CD4-positive, alpha-beta T cell treated with Interleukin-15 for 4 hours (primary cell): ENCODE data around the gene KCNG4.

ENCODE experiments used
- DNase-seq: peaks from one replicate; pipeline ENCODE4 v3.0.0-alpha.2; 2020; ENCODE audit warnings: low spot score

The KCNG4 gene

DNA sequence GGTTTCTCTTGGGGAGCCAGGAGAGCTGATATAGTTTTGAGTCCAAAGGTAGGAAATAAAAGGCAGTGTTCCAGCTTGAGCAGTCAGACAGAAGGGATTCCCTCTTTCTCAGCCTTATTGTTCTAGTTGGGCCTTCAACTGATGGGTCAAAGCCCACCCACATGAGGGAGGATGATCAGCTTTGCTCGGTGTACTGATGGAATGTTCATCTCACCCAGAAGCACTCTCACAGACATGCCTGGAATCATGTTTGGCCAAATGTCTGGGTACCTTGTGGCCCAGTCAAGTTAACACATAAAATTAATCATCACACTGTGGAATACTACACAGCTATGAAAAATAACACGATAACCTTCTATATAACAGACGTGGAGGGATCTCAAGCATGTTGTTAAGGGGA is 23.1 kb upstream of the KCNG4 start:
- no peak for DNase-seq

GRCh38 chr16:84262031-84262430 is 22.2 kb upstream of the KCNG4 start:
- DNase-seq, result no peak

DNA sequence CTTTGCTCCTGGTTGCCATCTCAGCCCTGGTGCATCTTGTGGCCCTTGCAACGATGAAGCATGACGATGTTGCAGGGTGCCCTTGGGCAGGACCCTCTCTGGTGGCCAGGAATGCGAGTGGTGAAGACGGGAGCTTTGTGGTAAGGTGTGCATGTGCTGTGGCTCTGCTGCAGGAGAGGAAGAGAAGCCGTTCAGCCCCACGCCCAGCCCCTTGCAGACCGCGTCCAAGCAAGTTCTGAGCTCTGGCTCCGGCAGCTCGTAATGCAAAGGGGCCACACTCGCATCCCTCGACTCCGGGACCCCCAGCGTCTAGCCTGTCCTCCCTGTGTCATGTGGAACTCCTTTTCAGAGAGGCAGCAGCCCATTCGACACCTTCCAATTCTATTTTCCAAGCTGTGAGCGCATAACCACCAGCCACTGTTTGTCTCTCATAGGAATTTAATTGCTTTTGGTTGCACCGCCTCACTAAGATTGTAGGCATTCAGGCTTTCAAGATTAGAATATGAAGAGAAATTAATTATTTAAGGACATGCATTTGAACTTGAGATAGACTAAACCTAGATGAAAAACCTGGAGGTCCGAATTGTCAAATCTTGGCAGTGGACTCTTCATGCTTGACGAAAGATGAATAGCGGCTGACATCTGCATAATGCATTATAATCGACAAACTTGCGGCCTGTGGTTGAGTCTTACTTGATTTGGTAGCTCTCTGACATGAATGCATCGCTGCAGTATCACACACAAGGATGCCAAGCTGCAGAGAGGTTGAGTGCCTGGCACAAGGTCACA is 21.1 kb upstream of the KCNG4 start:
- DNase-seq, result no peak

GRCh38 chr16:84259691-84260090 is 19.9 kb upstream of the KCNG4 start:
- no peak for DNase-seq

- DNase-seq, result no peak
Observed at GRCh38 chr16:84258266-84258665, 18.5 kb upstream of the KCNG4 start.

GRCh38 chr16:84255050-84255810 is 15.4 kb upstream of the KCNG4 start:
- DNase-seq, result no peak

GRCh38 chr16:84254062-84254461 is 14.2 kb upstream of the KCNG4 start:
- no peak for DNase-seq

- DNase-seq, result no peak
Observed at GRCh38 chr16:84253173-84253572, 13.4 kb upstream of the KCNG4 start.

DNA sequence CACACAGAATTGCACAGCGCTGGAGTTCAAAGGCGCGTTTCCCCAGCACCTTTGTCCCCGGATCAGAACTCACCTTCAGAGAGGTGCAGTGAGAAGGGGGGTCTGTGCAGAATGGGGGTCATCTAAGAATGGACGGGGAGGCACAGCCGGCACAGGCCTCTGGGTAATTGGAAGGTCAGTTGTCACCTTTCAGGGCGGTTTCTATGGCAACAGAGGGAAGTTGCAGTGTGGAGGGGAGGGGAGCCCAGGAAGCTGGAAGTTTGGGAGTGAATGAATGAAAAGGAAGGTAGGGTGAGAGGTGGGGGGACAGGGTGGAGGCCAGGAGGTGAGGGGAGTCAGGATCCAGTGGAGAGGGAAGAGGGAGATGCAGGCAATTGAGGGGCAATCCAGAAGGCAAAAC is 12.4 kb upstream of the KCNG4 start:
- no peak for DNase-seq

DNA sequence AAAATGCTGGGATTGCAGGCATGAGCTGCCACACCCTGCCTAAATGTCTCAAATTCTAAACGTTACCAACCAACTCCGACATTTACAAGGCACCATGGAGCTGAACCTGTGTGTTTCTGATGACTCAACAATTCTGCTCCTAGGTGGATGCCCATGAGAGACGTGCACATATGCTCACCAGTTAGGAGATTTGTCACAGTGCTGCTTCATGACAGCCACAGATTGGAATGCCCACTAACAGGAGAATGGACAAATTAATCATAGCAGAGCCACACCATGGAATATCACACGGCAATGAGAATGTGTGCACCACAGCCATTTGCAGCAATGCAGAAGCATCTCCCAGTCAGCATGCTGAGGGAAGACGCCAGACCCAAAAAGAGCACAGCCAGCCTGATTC is 8.0 kb upstream of the KCNG4 start:
- no peak for DNase-seq

GRCh38 chr16:84247331-84247730 is 7.5 kb upstream of the KCNG4 start:
- DNase-seq, result no peak

DNA sequence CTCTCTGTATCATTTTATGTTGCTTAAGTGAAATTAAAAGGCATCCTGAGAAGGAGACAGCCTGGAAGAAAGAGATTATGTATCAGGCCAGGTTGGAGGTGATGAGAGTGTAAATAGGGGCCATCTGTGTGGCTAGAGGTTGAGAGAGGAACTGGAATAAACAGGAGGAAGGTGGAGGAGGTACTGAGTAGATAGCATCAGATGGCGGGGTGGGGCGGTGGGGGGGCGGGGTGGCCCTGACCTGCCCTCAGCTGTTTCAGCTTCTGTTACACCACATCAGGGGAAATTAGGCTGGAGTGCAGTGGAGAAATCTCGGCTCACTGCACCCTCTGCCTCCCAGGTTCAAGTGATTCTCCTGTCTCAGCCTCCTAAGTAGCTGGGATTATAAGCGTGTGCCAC is 6.9 kb upstream of the KCNG4 start:
- no peak for DNase-seq

- no peak for DNase-seq
Observed at GRCh38 chr16:84245956-84246678, 6.3 kb upstream of the KCNG4 start.

GRCh38 chr16:84244728-84245127 is 4.9 kb upstream of the KCNG4 start:
- no peak for DNase-seq

DNA sequence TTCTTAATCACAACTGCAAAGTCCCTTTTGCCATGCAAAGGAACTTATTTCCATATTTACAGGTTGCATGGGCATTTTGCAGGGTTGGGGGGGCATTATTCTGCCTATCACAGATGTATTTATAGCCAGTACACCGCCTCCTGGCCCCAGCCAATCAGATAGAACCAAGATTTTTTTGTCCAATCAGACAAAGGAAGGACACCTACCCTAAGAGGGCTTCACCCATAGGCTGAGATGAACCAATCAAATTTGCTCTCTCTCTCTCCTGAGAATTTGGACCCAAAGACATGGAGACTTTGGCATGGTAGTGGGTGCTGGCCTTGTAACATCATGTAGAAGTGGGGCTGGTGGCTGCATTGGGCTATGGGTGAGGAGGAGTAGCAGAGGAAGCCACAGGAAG is 3.9 kb upstream of the KCNG4 start:
- DNase-seq, result no peak

GRCh38 chr16:84242839-84243238 is 3.0 kb upstream of the KCNG4 start:
- DNase-seq, result no peak

DNA sequence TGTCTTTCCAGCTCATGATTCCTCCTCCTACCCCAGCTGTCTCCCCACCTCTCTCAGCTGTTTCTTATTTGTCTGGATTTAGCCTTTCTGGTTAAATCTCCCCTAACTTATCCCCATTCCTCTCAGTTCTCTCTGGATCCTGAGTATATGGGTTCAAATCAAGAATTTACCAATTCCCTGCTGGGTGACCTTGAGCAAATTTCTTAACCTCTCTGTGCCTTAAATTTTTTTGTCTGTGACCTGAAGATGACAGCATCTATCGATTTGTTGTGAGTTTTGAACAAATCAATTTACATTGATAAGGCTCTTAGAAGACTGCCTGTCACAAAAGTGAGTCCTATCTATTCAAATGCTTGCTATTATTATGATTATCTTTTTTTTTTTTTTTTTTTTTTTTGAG is 2.0 kb upstream of the KCNG4 start:
- DNase-seq, result no peak

- no peak for DNase-seq
Observed at GRCh38 chr16:84240455-84240854, 643 bp upstream of the KCNG4 start.

- DNase-seq, result no peak
Observed at GRCh38 chr16:84239141-84239769, 557 bp downstream of the KCNG4 start.

DNA sequence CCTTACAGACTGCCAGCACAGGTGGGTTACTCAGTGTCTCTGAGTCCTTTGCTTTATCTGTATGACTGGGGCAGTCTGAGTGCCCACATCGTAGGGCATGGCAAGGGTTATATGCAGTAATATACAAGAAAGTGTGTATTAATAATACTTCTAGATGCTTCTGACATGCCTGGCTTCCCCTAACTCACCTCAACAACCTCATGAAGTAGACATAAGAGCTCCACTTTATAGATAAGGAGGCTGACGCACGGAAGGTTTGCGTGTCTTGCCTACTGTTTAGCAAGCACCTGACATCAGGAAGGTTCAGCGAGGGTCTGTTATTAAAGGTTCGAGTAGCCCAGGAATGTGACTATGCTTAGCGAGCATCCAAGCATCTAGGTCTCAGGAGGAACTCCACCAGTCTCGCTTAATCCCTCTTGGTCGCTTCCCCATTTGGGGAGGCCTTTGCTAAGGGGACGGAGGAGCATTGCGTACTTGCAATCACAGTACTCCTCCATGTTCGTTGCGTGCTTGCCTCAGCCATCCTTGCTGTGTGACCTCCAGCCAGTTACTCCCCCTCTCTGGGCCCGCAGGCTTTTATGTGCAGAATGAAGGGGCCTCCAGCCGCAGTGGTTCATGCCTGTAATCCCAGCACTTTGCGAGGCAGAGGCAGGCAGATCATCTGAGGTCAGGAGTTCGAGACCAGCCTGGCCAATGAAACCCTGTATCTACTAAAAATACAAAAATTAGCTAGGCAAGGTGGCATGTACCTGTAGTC is 1.6 kb downstream of the KCNG4 start:
- no peak for DNase-seq

GRCh38 chr16:84236671-84237070 is 3.1 kb downstream of the KCNG4 start:
- DNase-seq, result no peak
